B cell (primary cell): ENCODE results near the gene UTP11. TPM values are rescaled to one million over a fixed set of nuclear protein-coding genes. Genes with fewer than 3 reads are reported as not detected.

ENCODE experiments used
- ATAC-seq: fragments of 200-7000 bp; cut with Tn5 transposase; one replicate; pipeline ENCODE4 v1.10.0; 2021; ENCODE audit warnings: low read depth, mild to moderate bottlenecking, moderate number of reproducible peaks, moderate library complexity
- CTCF ChIA-PET: fragments of 350-600 bp; sonication (Branson Sonifier 250); formaldehyde crosslinking; loops from one replicate; lab custom pipeline; 2021; ENCODE audit warnings: antibody characterized with exemption, inconsistent platforms; lab: Charles Lee
- POLR2A ChIA-PET: fragments of 350-600 bp; sonication (Branson Sonifier 250); formaldehyde crosslinking; loops from one replicate; lab custom pipeline; 2021; ENCODE audit warnings: antibody characterized with exemption; lab: Charles Lee
- DNase-seq: peaks from one replicate; pipeline ENCODE4 v3.0.0; 2013
- H2AFZ ChIP-seq: 2 replicates; pipeline ENCODE4 v1.6.1; 2012; ENCODE audit warnings: mild to moderate bottlenecking, low read depth, low read length; ENCODE audit not compliant: insufficient read depth, poor library complexity, severe bottlenecking
- H3K27ac ChIP-seq, 2 donors: 1 replicate in 1 of 2; 2 replicates in 1 of 2; pipeline ENCODE4 v1.5.1; 2012 to 2013; ENCODE audit warnings: low read length in 2 of 2, mild to moderate bottlenecking in 2 of 2, moderate library complexity in 1 of 2
- H3K27me3 ChIP-seq, 4 experiments: fragments of 200-600 bp in 1 of 4; sonication (generic) in 1 of 4; replicated peaks in 1 of 4; 1 replicate in 2 of 4; 2 replicates in 2 of 4; pipeline versions ENCODE4 v1.6.1 to v1.7.0; 2013 to 2016; ENCODE audit warnings: low read length in 3 of 4, mild to moderate bottlenecking in 2 of 4, mixed read lengths in 1 of 4, moderate library complexity in 1 of 4; ENCODE audit not compliant: insufficient read depth in 4 of 4, control insufficient read depth in 3 of 4; ENCODE audit errors: control extremely low read depth in 1 of 4
- H3K36me3 ChIP-seq, 2 experiments: replicated peaks in 1 of 2; 1 replicate in 1 of 2; 2 replicates in 1 of 2; pipeline versions ENCODE4 v1.6.1 to v1.7.1; 2013; ENCODE audit warnings: low read length in 1 of 2; ENCODE audit not compliant: insufficient read depth in 2 of 2, control insufficient read depth in 1 of 2; ENCODE audit errors: control extremely low read depth in 1 of 2, extremely low read depth in 1 of 2
- H3K4me1 ChIP-seq, 2 donors: fragments of 200-600 bp in 1 of 2; sonication (generic) in 1 of 2; 1 replicate in 1 of 2; 2 replicates in 1 of 2; pipeline versions ENCODE4 v1.5.1 to v1.6.1; 2013 to 2017; ENCODE audit warnings: low read length in 2 of 2; ENCODE audit not compliant: control insufficient read depth in 2 of 2, insufficient read depth in 2 of 2
- H3K4me2 ChIP-seq: replicated peaks from 2 replicates; pipeline ENCODE3; 2012; ENCODE audit warnings: mild to moderate bottlenecking, low read depth, low read length; ENCODE audit not compliant: poor library complexity, severe bottlenecking
- H3K4me3 ChIP-seq, 5 experiments: fragments of 200-600 bp in 1 of 5; sonication (generic) in 1 of 5; 1 replicate in 3 of 5; 2 replicates in 2 of 5; pipeline versions ENCODE4 v1.5.1 to v1.7.0; 2011 to 2016; ENCODE audit warnings: low read length in 4 of 5, mild to moderate bottlenecking in 4 of 5, low read depth in 2 of 5, control low read depth in 1 of 5, moderate library complexity in 1 of 5; ENCODE audit not compliant: insufficient read depth in 1 of 5; ENCODE audit errors: control extremely low read depth in 1 of 5, extremely low read depth in 1 of 5
- H3K79me2 ChIP-seq: fragments of 200-600 bp; sonication (generic); one replicate; pipeline ENCODE4 v1.6.0; 2016; ENCODE audit warnings: low read length; ENCODE audit not compliant: control insufficient read depth, insufficient read depth
- H3K9ac ChIP-seq: fragments of 200-600 bp; sonication (generic); 2 replicates; pipeline ENCODE4 v1.6.1; 2017; ENCODE audit warnings: mild to moderate bottlenecking, low read length, moderate library complexity
- H3K9me3 ChIP-seq, 3 donors: one replicate each; pipeline versions ENCODE4 v1.6.1 to v1.7.1; 2013; ENCODE audit warnings: low read length in 2 of 3; ENCODE audit not compliant: control insufficient read depth in 2 of 3, insufficient read depth in 1 of 3; ENCODE audit errors: control extremely low read depth in 1 of 3
- H4K20me1 ChIP-seq: 2 replicates; pipeline ENCODE4 v1.6.0; 2012; ENCODE audit warnings: mild to moderate bottlenecking, low read length; ENCODE audit not compliant: insufficient read depth, control insufficient read depth, poor library complexity, severe bottlenecking
- H3K27ac Mint-ChIP-seq: one replicate; pipeline ENCODE4 v1.8.0; 2021; ENCODE audit warnings: mixed read lengths
- H3K27me3 Mint-ChIP-seq: one replicate; pipeline ENCODE4 v1.8.0; 2021; ENCODE audit warnings: mixed read lengths
- H3K4me1 Mint-ChIP-seq: one replicate; pipeline ENCODE4 v1.8.0; 2021; ENCODE audit warnings: mixed read lengths
- H3K4me3 Mint-ChIP-seq: one replicate; pipeline ENCODE4 v1.8.0; 2021; ENCODE audit warnings: mixed read lengths
- H3K9me3 Mint-ChIP-seq: one replicate; pipeline ENCODE4 v1.8.0; 2022; ENCODE audit warnings: mixed read lengths; ENCODE audit not compliant: insufficient read depth
- CTCF ChIP-seq: fragments of 200-600 bp; IDR thresholded peaks from one replicate; pipeline ENCODE4 v1.8.0; 2022; ENCODE audit warnings: antibody characterized with exemption, mild to moderate bottlenecking
- EZH2 ChIP-seq: IDR thresholded peaks from 2 replicates; pipeline ENCODE4 v1.6.1; 2012; ENCODE audit warnings: borderline replicate concordance, low read depth, mild to moderate bottlenecking, moderate library complexity, low read length; ENCODE audit not compliant: insufficient read depth, poor library complexity, severe bottlenecking
- WGBS: methylation state at CpG from one replicate; pipeline ENCODE4 v1.1.5; 2013; ENCODE audit warnings: missing lambda C conversion rate; ENCODE audit not compliant: insufficient coverage; 5-methylcytosine and 5-hydroxymethylcytosine counted together
- intact Hi-C: fragments of 100-400 bp; cut with micrococcal nuclease; formaldehyde crosslinking; loops from one replicate; pipeline ENCODE4 v1.10.0; 2022
- polyA plus RNA-seq: library from polyadenylated mRNA; depleted of rRNA; stranded (reverse); fragments of >200 nt; gene quantifications from 2 replicates; pipeline ENCODE4 v1.2.3, GENCODE V29; 2012
- total RNA-seq, 2 donors: library from RNA; stranded (reverse); fragments of 120-200 nt in 1 of 2; gene quantifications; 1 replicate in 1 of 2; 2 replicates in 1 of 2; pipeline versions ENCODE4 v1.2.3 to v1.2.4, GENCODE V29; 2013 to 2022

The UTP11 gene
- total and polyA plus RNA-seq, 2 donors (not counting 1 experiment from before 2014, with no cell fraction given): 6.0 to 16.8 TPM

- Histone ChIP-seq H3K9me3 (no peaks in the 10 kb centered on the region), H2AFZ (no peak overlapping the region), H3K27me3 (no peaks in the 10 kb centered on the region), H3K79me2 (peaks cover 26% of the 10 kb centered on the region), H3K4me3 (no peak overlapping the region), H3K4me2 (no peak overlapping the region), H3K4me1 (peaks cover 7 to 15% of the 10 kb centered on the region in 2 donors), H3K9ac (no peak overlapping the region), H3K36me3 (peaks cover 4 to 41% of the 10 kb centered on the region in 2 experiments), H3K27ac (no peak overlapping the region), H4K20me1 (peaks cover 6% of the 10 kb centered on the region)
- ChIA-PET CTCF (no interaction called here), POLR2A (no interaction called here)
- intact Hi-C loops: no loop called here
- Mint-ChIP-seq H3K4me1 (peaks cover 18% of the 10 kb centered on the region), H3K9me3 (no peaks in the 10 kb centered on the region), H3K27me3 (no peaks in the 10 kb centered on the region), H3K27ac (no peak overlapping the region), H3K4me3 (no peak overlapping the region)
- no peak for DNase-seq
- no peak for ATAC-seq
- TF ChIP-seq CTCF: no peak
- TF ChIP-seq EZH2: no peak
- no CpG with 5 or more reads among the region's 1 CpG for WGBS
Observed at GRCh38 chr1:37987679-37988078, 24.9 kb upstream of the UTP11 start.

- intact Hi-C loops: no loop called here
- ChIA-PET CTCF (interaction anchor here (0.5 to 3.7 kb wide), 12 partner anchors 11 to 846 kb away, joined by 3 to 26 read pairs (median 4); partner anchors contain the start of genes MTF1 and UTP11), POLR2A (interaction anchor here (0.8 to 1.1 kb wide), 2 partner anchors 14 to 24 kb away, joined by 3 read pairs; no protein-coding TSS in a partner anchor)
- WGBS: under 1% methylated on average over 30 of the region's 30 CpGs
- Histone ChIP-seq H4K20me1 (peaks cover 6% of the 10 kb centered on the region), H3K27ac (peak overlapping the region; percentile 53 to 85), H3K27me3 (no peaks in the 10 kb centered on the region), H2AFZ (peak overlapping the region; percentile 84), H3K4me1 (peaks cover 7 to 15% of the 10 kb centered on the region in 2 donors), H3K9me3 (no peaks in the 10 kb centered on the region), H3K4me2 (peak overlapping the region; percentile 94), H3K79me2 (peaks cover 26% of the 10 kb centered on the region), H3K9ac (peak overlapping the region; percentile 96), H3K4me3 (peak overlapping the region; percentile 90 to 98 (median 96)), H3K36me3 (peaks cover 4 to 29% of the 10 kb centered on the region in 2 experiments)
- Mint-ChIP-seq H3K9me3 (no peaks in the 10 kb centered on the region), H3K27me3 (no peaks in the 10 kb centered on the region), H3K4me3 (peak overlapping the region; percentile 99), H3K4me1 (peaks cover 20% of the 10 kb centered on the region), H3K27ac (peak overlapping the region; percentile 98)
- DNase-seq (no peak), ATAC-seq (no peak)
- TF ChIP-seq CTCF (no peak), EZH2 (no peak)
Observed at GRCh38 chr1:37989361-37989930, 23.1 kb upstream of the UTP11 start.
